Stomach (tissue), 4 donors: ENCODE data around the gene C3orf70.

Experiments
- CTCF ChIP-seq, 7 experiments: fragments of 450-650 bp in 4 of 7; fragments of 200-600 bp in 3 of 7; sonication (generic) in 3 of 7; IDR thresholded peaks; one replicate each; pipeline ENCODE4 v1.5.1; 2016 to 2019; ENCODE audit warnings: antibody characterized with exemption in 7 of 7, control low read depth in 2 of 7, mild to moderate bottlenecking in 1 of 7
- EP300 ChIP-seq: sonication (generic); formaldehyde crosslinking; IDR thresholded peaks from one replicate; pipeline ENCODE4 v1.6.1; 2017; ENCODE audit warnings: antibody characterized with exemption
- POLR2AphosphoS5 ChIP-seq, 3 donors: sonication (generic); formaldehyde crosslinking; IDR thresholded peaks; one replicate each; pipeline ENCODE4 v1.6.1; 2016; ENCODE audit warnings: antibody characterized with exemption in 3 of 3

GRCh38 chr3:185065059-185065458 is 87.8 kb downstream of the C3orf70 start:
- TF ChIP-seq CTCF (IDR thresholded peaks at IDR 0.05) (no peak), POLR2AphosphoS5 (IDR thresholded peaks at IDR 0.05) (no peak), EP300 (no peak)
